ENCODE results near the gene PRUNE1.

PRUNE1 gene

DNA sequence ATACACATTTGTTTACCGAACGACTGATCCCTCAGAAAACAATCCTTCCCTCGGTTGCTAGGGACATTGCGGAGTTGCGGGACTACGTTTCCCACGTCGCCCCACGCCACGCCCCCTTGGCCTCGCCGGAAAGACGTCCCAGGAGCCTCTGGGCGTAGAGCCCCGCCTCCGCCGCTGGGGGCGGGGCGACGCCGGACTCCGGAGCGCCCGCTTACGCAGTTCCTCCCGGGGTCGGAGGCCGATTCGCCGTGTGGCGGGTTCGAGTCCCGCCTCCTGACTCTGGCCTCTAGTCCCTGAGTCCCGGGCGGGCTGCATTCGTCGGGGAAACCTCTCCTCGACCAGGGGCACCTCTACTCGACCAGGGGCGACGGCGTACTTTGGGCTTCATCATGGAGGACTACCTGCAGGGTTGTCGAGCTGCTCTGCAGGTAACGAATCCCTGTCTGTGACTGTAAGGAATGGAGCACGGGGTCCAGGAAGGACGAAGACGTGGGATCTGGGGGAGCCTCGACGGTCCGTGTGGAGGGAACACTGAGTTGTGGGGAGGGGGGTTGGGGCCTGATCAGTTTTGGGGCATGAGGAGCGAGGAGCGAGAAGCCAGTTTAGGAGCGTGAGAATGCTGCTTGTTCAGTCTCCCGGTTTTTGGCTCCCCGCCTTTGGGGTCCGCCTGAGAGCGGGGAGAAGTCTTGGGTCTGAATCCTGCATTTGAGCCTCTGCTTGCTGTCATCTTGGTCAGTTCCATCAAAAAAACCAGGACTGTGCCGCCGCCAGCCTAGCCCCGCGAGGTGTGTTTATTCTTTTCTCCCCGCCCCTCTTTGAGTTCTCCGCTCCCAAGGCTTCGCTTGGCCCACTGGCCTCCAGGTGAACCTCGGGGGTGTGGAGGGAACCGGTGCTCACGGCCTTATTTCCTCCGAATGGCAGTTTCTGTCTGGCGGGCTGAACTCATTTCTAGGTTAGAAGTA lies at the start of gene PRUNE1:
Gene PRUNE1, plus strand, starts transcription at position 206 of the 962 bp plus-strand sequence. Its CDS starts 184 bp downstream, at position 390.
- FAIRE-seq (no peak), DNase-seq (ENCODE audit: low spot score) (peak; percentile 99)

GRCh38 chr1:150960646-150961045 lies 47.6 kb upstream of the PRUNE1 start:
- DNase-seq (ENCODE audit: low spot score) (no peak), FAIRE-seq (no peak)

DNA sequence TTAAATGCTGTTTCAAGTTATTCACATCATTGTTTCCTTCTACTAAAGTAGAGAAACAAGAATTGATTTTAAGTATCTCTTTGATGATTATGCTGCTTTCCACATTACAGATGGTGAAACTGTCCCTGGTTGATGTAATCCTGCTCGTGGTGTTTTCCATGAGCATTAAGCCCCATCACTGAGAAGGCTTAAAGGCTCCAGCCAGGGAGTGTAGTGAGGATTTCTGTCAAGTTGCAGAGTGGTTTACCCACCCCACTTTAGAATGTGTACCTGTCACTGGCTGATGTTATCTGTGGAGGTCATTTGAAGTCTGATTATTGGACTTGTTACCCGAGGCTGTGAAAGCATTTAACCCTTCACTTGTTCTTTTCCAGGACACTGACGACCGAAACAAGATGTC lies 46.5 kb upstream of the PRUNE1 start:
- no peak for FAIRE-seq

GRCh38 chr1:150963321-150964163 lies 44.7 kb upstream of the PRUNE1 start:
- no peak for DNase-seq (ENCODE audit: low spot score)
- no peak for FAIRE-seq

More for the DNA sequence above, 46.5 kb upstream of the PRUNE1 start:
- no peak for DNase-seq (ENCODE audit: low spot score)

GRCh38 chr1:150964164-150964489 lies 44.1 kb upstream of the PRUNE1 start:
- FAIRE-seq, result no peak
- no peak for DNase-seq (ENCODE audit: low spot score)

DNA sequence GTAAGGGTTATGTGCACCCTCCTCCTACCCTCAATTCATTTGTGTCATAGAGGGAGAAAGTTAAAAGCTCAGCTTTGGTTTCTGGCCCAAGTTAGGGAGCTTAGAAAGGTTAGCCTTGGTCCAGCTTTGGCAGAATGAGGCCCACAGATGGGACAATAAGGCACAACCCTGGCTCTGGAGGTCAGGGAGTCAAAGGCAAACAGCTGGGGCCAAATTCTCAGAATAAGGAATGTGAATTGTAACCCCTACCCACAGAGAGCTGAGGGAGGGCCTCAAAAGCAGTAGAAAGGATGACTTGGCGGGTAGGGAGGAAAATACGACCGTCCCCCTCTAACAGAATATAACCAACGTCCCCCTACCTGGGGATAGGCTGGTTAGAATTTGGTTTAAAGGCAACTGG lies 42.6 kb upstream of the PRUNE1 start:
- no peak for DNase-seq (ENCODE audit: low spot score)
- FAIRE-seq, result no peak

DNA sequence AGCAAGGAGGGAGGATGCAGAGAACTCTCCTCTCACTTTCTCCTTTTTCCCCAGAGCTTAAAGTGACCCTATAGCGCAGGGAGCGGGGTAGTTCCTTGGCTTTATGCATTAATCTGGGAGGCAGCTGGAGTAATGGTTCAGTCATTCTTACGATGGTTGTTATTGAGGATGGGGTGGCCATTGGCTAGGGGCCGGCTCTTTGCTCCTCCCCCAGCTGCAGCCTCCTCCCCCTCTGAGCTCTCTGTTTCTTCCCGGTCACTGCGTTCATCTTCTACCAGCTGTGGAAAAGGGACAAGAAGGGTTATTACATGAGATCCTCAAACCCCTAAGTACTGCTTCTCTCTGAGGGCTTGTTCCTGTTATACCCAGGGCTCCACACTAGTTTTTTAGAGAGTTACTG lies 42.2 kb upstream of the PRUNE1 start:
- FAIRE-seq (no peak), DNase-seq (ENCODE audit: low spot score) (no peak)

DNA sequence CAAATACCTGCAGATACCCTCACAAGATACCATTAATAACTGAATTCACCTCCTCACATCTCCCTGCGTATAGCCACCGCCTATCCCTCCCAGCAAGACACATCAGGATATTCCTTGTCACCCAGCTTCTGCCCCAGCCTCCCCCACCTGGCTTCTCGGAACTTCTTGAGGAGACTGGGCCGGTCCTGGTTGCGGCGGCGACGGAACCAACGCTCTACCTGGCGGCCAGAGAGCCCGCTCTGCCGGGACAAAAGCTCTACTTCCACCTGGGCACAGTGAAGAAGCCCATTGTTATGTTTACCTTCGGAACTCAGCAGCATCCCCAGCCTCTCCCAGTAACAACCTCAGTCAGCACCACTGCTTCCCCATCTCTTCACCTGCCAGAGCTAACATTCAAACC lies 40.3 kb upstream of the PRUNE1 start:
- FAIRE-seq (no peak), DNase-seq (ENCODE audit: low spot score) (no peak)

DNA sequence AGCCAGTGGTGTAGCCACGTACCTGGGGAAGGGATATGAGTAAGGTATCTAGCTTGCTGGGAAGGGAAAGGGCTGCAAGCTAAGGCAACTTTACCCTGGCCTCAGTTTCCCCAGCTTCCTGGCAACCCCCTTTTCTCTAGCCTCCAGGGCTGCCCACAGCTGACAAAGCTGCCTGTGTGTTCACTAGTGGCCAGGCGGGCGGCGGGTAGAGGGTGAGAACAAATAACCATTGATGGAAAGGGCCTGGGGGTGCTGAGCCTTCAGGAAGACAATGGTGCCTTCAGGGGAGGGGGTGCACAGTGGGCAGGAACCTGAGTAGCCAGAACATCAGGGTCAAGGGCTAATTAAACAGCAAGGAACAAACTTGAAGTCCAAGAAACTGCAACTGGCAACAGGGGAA lies 39.8 kb upstream of the PRUNE1 start:
- no peak for DNase-seq (ENCODE audit: low spot score)
- FAIRE-seq, result no peak

- no peak for FAIRE-seq
Observed at GRCh38 chr1:150969626-150970025, 38.6 kb upstream of the PRUNE1 start.

GRCh38 chr1:150970808-150971582 lies 37.3 kb upstream of the PRUNE1 start:
- DNase-seq (ENCODE audit: low spot score), result no peak
- no peak for FAIRE-seq

More at GRCh38 chr1:150969626-150970025, 38.6 kb upstream of the PRUNE1 start:
- DNase-seq (ENCODE audit: low spot score), result no peak

GRCh38 chr1:150971583-150972416 lies 36.4 kb upstream of the PRUNE1 start:
- DNase-seq (ENCODE audit: low spot score), result no peak
- FAIRE-seq, result no peak

GRCh38 chr1:150972417-150972940 lies 35.8 kb upstream of the PRUNE1 start:
- no peak for DNase-seq (ENCODE audit: low spot score)
- no peak for FAIRE-seq

DNA sequence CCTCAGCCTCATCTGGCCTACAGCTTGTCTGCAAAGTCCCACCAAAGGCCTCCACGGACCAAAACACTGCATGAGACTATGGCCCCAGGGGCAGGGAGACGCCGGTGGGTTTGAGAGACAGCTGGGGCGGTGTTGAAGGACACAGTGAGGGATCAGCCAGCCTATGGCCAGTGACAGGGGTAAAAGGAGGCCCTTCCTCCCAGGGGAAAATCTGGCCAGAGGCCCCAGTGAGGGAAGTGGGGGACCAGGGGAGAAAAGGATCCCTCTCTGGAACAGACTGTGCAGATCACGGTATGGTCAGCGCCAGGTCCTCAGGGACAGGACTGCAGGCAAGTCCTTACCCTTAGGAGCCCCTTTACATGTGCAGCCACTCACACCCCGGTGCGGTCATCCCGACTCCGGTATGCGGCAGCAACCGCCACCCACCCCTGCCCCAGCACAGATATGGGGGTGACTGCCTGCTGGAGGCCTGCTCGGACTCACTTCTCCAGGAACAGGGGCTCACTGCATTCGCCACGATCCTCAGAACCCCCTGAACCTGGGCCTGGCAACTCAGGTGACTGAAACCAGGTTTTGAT lies 34.9 kb upstream of the PRUNE1 start:
- FAIRE-seq, result no peak

DNA sequence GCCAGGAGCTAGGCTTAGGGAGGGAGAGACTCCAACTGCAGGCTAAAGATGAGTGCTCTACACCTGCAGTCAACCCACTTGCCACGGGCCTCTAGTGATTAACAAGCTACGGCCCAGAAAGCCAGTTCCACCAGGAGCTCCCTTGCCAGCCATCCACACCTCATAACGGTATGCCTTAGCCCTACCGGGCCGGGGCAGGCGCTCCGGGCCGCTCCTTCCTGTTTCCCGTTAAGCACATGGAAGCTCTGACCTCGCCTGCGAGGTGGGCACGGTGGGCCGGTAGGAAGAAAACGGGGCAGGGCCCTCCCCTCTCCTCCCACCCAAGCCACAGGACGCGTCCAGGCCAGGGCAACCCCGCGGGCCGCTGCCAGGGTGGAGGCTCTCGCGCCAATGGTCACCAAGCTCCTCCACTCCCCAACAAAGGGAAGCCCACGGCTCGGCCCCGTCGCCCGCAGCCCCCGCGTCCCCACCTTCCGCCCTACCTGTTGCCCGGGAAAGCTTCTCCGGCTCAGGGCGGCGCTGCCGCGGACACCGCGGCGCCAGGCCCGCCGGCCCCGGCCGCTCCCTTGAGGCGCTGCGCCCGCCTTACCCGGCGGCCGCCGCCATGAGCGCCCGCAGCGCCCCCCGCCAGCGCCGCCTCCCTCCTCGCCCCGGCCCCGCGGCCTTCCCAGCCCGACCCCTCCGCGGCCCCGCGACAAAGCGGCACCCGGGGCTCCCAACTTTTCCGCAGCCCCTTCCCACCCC lies 34.2 kb upstream of the PRUNE1 start:
- DNase-seq (ENCODE audit: low spot score), result peak; percentile 55
- FAIRE-seq, result no peak

More for the DNA sequence above, 34.9 kb upstream of the PRUNE1 start:
- DNase-seq (ENCODE audit: low spot score), result no peak

- peak; percentile 88 for DNase-seq (ENCODE audit: low spot score)
- no peak for FAIRE-seq
Observed at GRCh38 chr1:150974580-150975478, 33.4 kb upstream of the PRUNE1 start, which contains the start of gene CERS2. Gene CERS2 (minus strand): TSS chr1:150974835. CDS start chr1:150969090, 5,745 bp downstream.

DNA sequence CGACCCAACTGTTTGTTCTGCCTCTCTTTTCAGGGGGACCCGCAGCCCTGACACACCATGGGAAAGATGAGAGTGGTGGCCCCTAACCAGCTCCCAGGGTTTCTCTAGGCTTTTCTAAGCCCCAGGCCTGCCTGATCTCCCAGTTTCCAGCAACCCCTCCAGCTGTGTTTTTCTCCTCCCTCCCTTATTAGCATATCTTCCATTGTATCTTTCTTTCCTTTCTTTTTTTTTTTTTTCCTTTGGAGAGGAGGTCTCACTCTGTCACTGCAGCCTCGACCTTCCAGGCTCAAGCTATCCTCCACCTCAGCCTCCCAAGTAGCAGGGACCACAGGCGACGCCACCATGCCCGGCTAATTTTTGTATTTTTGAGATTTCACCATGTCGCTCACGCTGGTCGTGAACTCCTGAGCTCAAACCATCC lies 31.8 kb upstream of the PRUNE1 start:
- DNase-seq (ENCODE audit: low spot score) (no peak), FAIRE-seq (no peak)
